Measurements from ENCODE around the gene PDE11A.

PDE11A gene

GRCh38 chr2:177604271-177605065 is 468.1 kb downstream of the PDE11A start:
- no peak for DNase-seq (ENCODE audit: low read depth in 1 of 2, low spot score in 1 of 2)

DNA sequence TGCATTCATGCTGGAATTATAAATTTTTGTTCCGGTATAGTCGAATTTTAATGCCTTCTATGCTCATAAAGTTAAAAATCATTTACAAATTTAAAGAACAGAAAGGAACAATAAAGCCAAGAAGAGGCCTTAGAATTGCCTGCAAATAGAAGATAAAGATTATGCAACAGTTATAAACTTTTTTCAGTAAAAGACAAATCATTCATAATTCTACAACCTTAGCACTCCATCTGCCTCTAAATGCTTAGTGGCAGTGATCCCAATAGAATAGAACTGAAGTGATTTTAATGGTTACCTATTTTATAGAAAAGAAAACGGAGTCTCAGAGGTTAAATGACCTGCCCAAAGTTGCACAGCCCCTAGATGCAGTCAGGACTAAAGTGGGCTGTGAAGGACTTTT is 468.8 kb downstream of the PDE11A start:
- no peak for DNase-seq (ENCODE audit: low read depth in 1 of 2, low spot score in 1 of 2)

DNA sequence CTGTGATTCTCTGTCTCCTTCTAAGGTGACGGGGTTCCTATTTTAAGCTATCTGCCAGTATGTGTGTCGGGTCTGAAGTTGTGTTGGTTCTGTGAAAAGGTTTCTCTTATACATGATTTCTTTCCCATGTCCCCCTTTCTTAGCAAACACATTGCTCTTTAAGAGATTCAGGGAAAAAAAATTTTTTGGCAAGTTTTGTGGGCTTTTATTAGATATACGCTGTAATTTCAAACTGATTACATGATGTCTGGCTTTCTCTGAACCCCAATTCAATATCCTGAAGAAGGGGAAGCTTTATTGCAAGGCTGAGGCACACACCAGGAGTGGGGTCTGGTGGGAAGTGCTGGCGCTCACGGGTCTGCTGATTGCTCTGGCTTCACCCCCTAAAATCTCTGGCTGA is 469.4 kb downstream of the PDE11A start:
- no peak for DNase-seq (ENCODE audit: low read depth in 1 of 2, low spot score in 1 of 2)

DNA sequence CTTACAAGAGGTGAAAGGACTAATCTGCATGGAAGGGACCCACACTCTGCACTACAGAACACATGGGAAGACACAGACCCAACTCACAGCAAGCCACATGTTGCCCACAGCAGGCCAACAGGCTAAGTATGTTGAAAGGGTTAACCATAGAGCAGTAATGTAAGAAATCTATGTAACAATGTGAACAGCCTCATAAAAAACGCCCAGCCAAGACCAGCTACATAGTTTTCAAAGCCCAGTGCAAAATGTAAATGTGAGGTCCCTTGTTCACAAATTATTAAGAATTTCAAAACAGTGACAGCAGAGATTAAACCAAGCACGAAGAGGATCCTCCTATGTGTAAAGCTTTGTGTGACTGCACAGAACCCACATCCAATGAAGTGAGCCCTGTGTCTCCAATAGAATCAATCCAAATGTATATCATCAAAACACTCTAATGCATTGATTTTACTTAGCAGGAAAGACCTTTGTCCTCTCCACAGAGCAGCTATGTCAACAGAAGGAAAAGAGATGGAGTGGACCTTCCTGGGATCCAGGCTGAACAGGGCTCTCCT is 469.9 kb downstream of the PDE11A start:
- DNase-seq (ENCODE audit: low read depth in 1 of 2, low spot score in 1 of 2): no peak

DNA sequence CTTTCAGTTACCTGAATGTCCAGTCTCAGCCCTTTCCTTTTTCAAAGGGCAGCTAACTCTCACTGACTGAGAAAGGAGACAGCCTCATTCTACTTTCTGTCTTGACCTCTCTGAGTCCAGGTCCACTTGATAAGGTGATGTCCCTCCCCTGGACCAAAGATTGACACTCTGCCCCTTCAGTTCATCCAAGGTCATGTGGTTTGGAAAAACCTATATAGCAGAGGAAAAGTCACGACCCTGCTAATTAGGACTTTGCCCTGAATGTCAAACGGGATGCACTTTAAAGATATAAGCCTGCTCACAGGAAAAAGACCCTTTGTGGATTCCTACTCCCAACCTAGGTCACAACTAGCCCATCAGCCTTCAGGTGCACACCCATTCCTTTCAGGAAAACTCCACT is 471.7 kb downstream of the PDE11A start:
- no peak for DNase-seq (ENCODE audit: low read depth in 1 of 2, low spot score in 1 of 2)

DNA sequence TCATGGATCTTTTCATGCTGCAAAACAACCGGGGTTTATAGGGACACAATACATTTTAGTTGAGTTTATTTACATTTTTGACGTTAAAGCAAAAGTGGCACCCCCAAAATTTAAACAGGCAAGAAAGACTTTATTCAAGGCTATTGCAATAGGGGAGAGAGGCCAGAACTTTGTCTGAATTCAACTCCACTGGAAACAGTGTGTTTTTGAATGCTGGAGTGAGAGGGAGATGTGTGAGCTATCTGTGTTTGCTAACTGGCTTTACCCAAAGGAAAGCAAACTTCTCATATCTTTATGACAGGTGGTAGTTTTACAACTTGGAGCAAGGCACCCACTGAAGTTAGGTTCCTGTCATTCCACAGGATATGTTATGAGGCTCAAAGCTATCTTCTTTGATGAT is 472.6 kb downstream of the PDE11A start:
- no peak for DNase-seq (ENCODE audit: low read depth in 1 of 2, low spot score in 1 of 2)

- no peak for DNase-seq (ENCODE audit: low read depth in 1 of 2, low spot score in 1 of 2)
Measured at GRCh38 chr2:177599139-177599688, 473.4 kb downstream of the PDE11A start.

DNA sequence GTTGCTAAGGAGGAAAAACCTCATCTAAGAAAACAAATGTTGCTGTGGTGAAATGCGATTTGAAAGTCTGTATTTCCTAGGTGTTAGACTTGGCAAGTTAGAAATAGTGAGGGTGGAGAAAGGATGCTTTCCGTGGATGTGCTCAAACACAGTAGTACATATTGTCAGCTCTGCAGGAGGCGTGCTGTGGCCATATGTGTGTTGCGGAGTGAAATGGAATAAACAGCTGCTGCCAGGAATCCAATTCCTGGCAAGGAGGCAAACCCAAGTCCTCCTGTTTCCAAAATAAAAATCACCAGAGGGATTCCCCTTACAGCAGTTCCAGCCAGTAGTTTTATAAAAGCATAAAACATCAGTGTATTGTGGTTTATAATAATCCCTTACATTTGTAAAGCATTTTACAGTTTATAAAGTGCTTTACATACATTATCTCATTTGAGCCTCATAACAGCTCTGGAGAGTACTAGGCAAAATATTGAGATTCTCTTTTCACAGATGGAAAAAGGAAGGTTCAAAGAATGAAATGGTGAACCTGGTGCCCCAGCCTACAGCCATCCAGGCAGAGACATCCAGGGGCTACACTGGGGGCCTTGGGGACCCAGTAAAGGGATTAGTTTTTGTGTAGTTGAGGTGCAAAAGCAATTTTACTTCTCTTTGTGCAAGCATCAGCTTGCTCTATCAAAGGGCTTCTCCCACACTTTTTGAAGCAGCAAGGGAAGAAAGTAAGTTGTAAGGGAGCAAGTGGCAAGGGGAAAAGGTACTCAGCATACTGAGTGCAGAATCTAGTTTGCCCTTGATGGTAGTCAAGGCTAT is 474.0 kb downstream of the PDE11A start:
- no peak for DNase-seq (ENCODE audit: low read depth in 1 of 2, low spot score in 1 of 2)

- no peak for DNase-seq (ENCODE audit: low read depth in 1 of 2, low spot score in 1 of 2)
Measured at GRCh38 chr2:177597759-177598158, 474.8 kb downstream of the PDE11A start.

GRCh38 chr2:177596866-177597265 is 475.7 kb downstream of the PDE11A start:
- DNase-seq (ENCODE audit: low read depth in 1 of 2, low spot score in 1 of 2): no peak

DNA sequence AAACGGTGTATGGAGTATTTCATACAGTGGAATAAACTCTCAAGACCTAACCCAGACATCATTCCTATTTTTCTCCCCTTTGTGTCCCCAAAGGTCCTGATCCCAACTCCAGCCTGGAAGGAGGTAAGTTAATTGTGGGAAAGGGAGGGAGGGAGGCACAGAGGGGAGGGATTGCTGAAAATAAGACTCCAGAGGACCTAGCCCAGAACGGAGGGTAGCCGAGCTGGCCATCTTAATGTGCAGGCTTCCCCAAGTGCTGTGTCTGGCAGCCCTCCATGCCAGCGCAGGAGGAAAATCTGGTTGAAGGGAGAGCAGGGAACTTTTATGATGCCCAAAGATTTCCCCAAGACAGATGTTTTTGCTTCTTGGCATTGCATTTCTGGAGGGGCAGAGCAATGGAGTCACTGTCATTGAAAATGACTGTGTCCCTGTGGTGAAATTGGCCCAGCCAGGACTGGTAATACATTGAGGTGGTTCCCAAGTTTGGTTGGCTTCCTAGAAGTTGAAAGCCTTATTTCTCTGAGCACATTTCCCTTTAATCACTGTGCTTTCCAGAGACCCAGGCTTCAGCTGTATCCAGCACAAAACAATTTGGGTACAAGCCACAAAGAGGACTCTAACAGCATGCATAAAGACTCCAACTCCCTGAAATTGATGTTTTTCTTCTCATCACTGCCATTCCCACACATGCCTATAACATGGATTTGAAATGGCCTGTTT is 477.3 kb downstream of the PDE11A start:
- DNase-seq (ENCODE audit: low read depth in 1 of 2, low spot score in 1 of 2): no peak

DNA sequence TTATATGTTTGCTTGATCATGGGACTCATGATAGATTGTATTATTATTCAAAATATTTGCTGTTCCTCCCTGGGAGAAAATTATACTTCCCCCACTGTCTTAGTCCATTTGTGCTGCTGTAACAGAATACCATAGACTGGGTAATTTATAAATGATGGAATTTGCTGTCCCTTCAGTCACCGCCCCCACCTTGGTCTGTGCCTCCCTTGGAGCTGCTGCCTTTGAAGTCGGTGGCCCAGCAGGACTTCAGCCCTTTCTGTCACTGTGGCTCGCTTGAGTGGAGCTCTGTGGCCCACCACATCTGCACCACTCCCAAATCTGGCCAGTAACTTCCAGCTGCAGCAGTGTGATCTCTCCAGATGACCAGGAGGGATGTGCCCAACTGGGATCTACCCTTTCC is 479.2 kb downstream of the PDE11A start:
- DNase-seq (ENCODE audit: low read depth in 1 of 2, low spot score in 1 of 2): no peak

- no peak for DNase-seq (ENCODE audit: low read depth in 1 of 2, low spot score in 1 of 2)
Measured at GRCh38 chr2:177592945-177593344, 479.6 kb downstream of the PDE11A start.

DNA sequence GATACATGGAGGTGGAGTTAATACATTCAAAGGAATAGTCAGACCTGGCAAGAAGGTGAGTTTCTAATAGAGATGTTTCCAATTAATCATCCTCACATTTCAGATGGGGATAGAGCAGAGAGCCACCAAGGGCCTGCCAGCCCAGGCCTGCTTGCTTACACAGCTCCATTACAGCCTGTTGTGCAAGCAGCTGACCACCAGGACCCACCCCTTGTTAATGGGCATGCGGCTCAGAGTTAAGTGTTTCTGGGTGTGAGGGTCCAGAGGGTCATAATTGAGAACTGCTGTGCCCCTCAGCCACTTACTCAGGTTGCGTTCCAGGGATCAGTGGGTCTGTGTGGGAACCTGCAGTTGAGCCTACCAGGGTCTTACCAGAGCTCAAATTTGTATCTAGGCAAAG is 480.2 kb downstream of the PDE11A start:
- no peak for DNase-seq (ENCODE audit: low read depth in 1 of 2, low spot score in 1 of 2)

DNA sequence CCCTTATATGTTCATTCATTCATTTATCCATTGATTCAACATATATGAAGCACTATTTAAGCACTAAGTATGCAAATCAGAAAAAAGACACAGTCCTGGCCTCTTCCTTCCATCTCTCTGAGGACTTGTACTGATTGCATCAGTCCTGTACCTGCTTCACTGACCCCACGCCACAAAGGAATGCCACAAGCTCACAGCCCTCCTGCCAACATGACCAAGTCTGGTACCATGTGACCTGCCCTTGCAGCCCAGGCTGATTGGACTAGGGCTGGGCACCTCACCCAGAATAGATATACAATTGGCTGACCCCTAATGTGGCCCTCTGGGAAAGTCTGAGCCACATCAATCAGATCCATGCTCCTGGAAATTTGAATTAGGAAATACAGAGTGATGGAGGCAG is 483.4 kb downstream of the PDE11A start:
- DNase-seq (ENCODE audit: low read depth in 1 of 2, low spot score in 1 of 2): no peak

- no peak for DNase-seq (ENCODE audit: low read depth in 1 of 2, low spot score in 1 of 2)
Measured at GRCh38 chr2:177588671-177589070, 483.9 kb downstream of the PDE11A start.

DNA sequence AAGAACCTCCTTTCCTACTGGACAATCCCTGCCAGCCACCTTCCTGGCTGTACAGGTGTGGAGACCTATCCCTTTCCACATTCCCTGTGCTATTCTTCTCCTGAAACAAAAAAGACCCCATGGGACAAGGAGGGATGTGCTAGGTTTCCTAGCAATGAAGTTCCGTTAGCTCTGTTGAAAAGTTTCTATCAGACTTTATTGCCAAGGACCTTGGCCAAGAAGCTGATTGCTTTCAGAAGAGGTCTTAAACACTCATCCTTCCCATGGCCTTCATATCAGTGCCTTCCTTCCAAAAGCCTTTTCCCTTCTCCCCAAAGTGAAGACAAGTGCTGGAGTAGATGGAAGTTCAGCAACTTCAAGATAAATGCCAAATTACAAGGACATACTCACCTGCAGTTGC is 485.2 kb downstream of the PDE11A start:
- DNase-seq (ENCODE audit: low read depth in 1 of 2, low spot score in 1 of 2): no peak

- DNase-seq (ENCODE audit: low read depth in 1 of 2, low spot score in 1 of 2): no peak
Measured at GRCh38 chr2:177586154-177586553, 486.4 kb downstream of the PDE11A start.

DNA sequence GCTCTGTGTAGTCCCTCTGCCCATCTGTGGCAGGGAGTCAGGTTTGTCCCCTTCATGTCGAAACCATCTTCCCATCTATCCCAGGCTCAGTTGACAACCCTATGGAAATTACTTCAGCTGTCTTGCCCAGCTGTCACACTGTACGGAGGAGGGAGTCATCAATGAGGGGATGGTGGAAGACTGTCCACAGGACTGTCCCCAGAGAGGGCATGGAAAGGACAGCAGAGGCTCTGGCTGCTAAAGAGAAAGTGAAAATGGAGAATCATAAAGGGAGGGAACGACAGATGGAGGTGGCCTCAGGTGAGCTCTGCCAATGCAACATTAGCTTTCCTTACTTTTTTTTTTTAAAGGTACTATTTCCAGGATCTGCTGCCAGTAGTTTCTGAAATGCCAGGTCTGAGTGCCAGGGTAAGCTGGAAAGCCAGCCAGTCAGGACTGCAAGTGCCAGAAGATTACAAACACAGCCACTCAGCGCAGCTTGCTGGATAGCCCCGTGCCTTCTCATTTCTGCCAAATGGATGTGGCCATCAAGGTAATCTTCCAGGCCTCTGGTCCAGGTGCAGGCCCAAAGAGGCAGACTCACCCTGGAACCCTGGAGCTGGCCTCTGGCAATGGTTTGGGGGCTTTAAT is 487.2 kb downstream of the PDE11A start:
- DNase-seq (ENCODE audit: low read depth in 1 of 2, low spot score in 1 of 2): no peak

GRCh38 chr2:177584030-177584692 is 488.4 kb downstream of the PDE11A start:
- no peak for DNase-seq (ENCODE audit: low read depth in 1 of 2, low spot score in 1 of 2)
